ENCODE results near the gene DDO.
A peak's percentile ranks its signal among the peaks of the same experiment; 100 is the strongest.

- TF ChIP-seq CTCF (conservative IDR thresholded peaks at IDR 0.05; ENCODE audit: low read depth in 2 of 2), result peak in 1 of 2 experiments; percentile 19; a peak in 1 of 4 replicates
- no peak for TF ChIP-seq CREB1 (CRISPR knock-in tag; IDR thresholded peaks at IDR 0.05; ENCODE audit: low read depth)
Measured at GRCh38 chr6:110392727-110393126, 22.6 kb downstream of the DDO start.
